ENCODE results near the gene BCL2L2.

Gene BCL2L2

GRCh38 chr14:23356662-23357061 is 50.0 kb downstream of the BCL2L2 start:
- no peak for TF ChIP-seq ZFP3 (CRISPR knock-in tag; IDR thresholded peaks at IDR 0.05)
- no peak for TF ChIP-seq BACH2 (CRISPR knock-in tag; IDR thresholded peaks at IDR 0.05; ENCODE audit: borderline replicate concordance)
- no peak for TF ChIP-seq ZNF8 (CRISPR knock-in tag; IDR thresholded peaks at IDR 0.05)
- no peak for TF ChIP-seq TCF4 (CRISPR knock-in tag; IDR thresholded peaks at IDR 0.05; ENCODE audit: borderline replicate concordance)
- no peak for TF ChIP-seq ZNF70 (CRISPR knock-in tag; IDR thresholded peaks at IDR 0.05)
- TF ChIP-seq ESRRG (CRISPR knock-in tag; IDR thresholded peaks at IDR 0.05), result no peak
- no peak for TF ChIP-seq CSRNP3 (CRISPR knock-in tag; IDR thresholded peaks at IDR 0.05)
- ATAC-seq, result no peak

- no peak for ATAC-seq
- TF ChIP-seq PATZ1 (CRISPR knock-in tag; IDR thresholded peaks at IDR 0.05; ENCODE audit: borderline replicate concordance) (no peak), TOX (CRISPR knock-in tag; IDR thresholded peaks at IDR 0.05; ENCODE audit: borderline replicate concordance) (no peak), POU6F1 (CRISPR knock-in tag; IDR thresholded peaks at IDR 0.05; ENCODE audit: borderline replicate concordance, low read depth) (no peak), ISL1 (CRISPR knock-in tag; IDR thresholded peaks at IDR 0.05) (no peak), RARB (CRISPR knock-in tag; IDR thresholded peaks at IDR 0.05) (no peak), GLIS3 (CRISPR knock-in tag; IDR thresholded peaks at IDR 0.05) (no peak), ESRRG (CRISPR knock-in tag; IDR thresholded peaks at IDR 0.05) (no peak), CSRNP3 (CRISPR knock-in tag; IDR thresholded peaks at IDR 0.05) (no peak), ZFP30 (CRISPR knock-in tag; IDR thresholded peaks at IDR 0.05) (no peak), TSHZ2 (CRISPR knock-in tag; IDR thresholded peaks at IDR 0.05) (no peak), PPARA (CRISPR knock-in tag; IDR thresholded peaks at IDR 0.05; ENCODE audit: borderline replicate concordance) (no peak), OSR1 (CRISPR knock-in tag; IDR thresholded peaks at IDR 0.05) (no peak), TCF4 (CRISPR knock-in tag; IDR thresholded peaks at IDR 0.05; ENCODE audit: borderline replicate concordance) (no peak), ARNTL (CRISPR knock-in tag; IDR thresholded peaks at IDR 0.05; ENCODE audit: borderline replicate concordance, low read depth) (no peak), SNAI2 (CRISPR knock-in tag; IDR thresholded peaks at IDR 0.05) (no peak), ZC3H10 (CRISPR knock-in tag; IDR thresholded peaks at IDR 0.05) (no peak), BACH2 (CRISPR knock-in tag; IDR thresholded peaks at IDR 0.05; ENCODE audit: borderline replicate concordance) (no peak)
These were observed 50.6 kb downstream of the BCL2L2 start for GRCh38 chr14:23357261-23357660.

- ATAC-seq, result no peak
- TF ChIP-seq TSHZ2 (CRISPR knock-in tag; IDR thresholded peaks at IDR 0.05), result no peak
- TF ChIP-seq TCF4 (CRISPR knock-in tag; IDR thresholded peaks at IDR 0.05; ENCODE audit: borderline replicate concordance), result no peak
- no peak for TF ChIP-seq ZFP30 (CRISPR knock-in tag; IDR thresholded peaks at IDR 0.05)
- no peak for TF ChIP-seq ZC3H10 (CRISPR knock-in tag; IDR thresholded peaks at IDR 0.05)
- TF ChIP-seq CSDC2 (CRISPR knock-in tag; IDR thresholded peaks at IDR 0.05), result no peak
- TF ChIP-seq ESRRG (CRISPR knock-in tag; IDR thresholded peaks at IDR 0.05), result no peak
- TF ChIP-seq TOX (CRISPR knock-in tag; IDR thresholded peaks at IDR 0.05; ENCODE audit: borderline replicate concordance), result no peak
- no peak for TF ChIP-seq CSRNP3 (CRISPR knock-in tag; IDR thresholded peaks at IDR 0.05)
- TF ChIP-seq ISL1 (CRISPR knock-in tag; IDR thresholded peaks at IDR 0.05), result no peak
- TF ChIP-seq ZNF8 (CRISPR knock-in tag; IDR thresholded peaks at IDR 0.05), result no peak
- TF ChIP-seq SNAI2 (CRISPR knock-in tag; IDR thresholded peaks at IDR 0.05), result no peak
- no peak for TF ChIP-seq ARNTL (CRISPR knock-in tag; IDR thresholded peaks at IDR 0.05; ENCODE audit: borderline replicate concordance, low read depth)
- TF ChIP-seq OSR1 (CRISPR knock-in tag; IDR thresholded peaks at IDR 0.05), result no peak
- no peak for TF ChIP-seq BACH2 (CRISPR knock-in tag; IDR thresholded peaks at IDR 0.05; ENCODE audit: borderline replicate concordance)
These were observed 51.4 kb downstream of the BCL2L2 start for GRCh38 chr14:23358042-23358441.
